GM19397 (cell line): ENCODE data around the gene OR2T27.
"Not testable (repeated sequence)": the region's sequence is repeated elsewhere in the genome, so short reads cannot be mapped to it uniquely, and the experiment has no call there.

Source experiments
- ATAC-seq: cut with Tn5 transposase; IDR thresholded peaks from one replicate; pipeline ENCODE4 v1.9.1; 2021; ENCODE audit warnings: mild to moderate bottlenecking, moderate library complexity; ENCODE audit not compliant: unreplicated experiment

Gene OR2T27

DNA sequence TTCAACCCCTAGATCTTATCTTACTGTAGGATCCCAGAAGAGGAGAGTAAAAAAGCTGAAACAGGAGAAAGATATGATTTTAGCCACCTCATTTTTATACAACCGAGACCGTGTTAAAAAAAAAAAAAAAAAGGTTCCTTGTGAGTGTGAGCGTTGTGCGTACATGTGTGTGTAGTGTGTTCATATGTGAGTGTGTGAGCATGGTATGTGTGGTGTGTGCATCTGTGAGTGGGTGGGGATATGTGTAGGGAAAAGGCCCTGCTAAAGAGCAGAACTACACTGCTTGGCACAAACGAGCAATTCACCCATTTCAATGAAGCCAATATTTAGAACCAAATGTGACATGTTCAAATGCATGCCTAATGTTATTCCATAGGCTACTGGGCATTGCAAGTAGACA lies 13.7 kb downstream of the OR2T27 start:
- not testable (repeated sequence) for ATAC-seq

GRCh38 chr1:248640906-248641305 lies 14.4 kb downstream of the OR2T27 start:
- not testable (repeated sequence) for ATAC-seq

DNA sequence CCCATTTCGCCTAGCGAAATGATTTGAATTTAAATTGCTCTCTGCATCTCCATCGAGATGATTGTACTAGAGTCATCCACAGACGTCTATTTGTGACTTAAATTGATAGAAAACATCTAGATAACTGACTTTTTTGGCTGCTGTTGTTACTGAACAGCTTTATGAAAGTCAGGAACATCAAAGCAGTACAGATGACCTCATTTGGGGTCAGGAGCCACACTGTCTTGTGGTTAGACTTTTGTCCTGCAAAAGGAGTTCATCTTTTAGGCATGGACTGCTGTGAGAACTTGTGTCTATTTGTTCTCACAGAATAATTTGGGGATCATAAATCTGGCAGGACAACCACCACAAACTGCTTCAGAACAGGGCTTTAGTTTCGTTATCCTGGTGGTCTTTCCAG lies 15.7 kb downstream of the OR2T27 start:
- ATAC-seq, result not testable (repeated sequence)

DNA sequence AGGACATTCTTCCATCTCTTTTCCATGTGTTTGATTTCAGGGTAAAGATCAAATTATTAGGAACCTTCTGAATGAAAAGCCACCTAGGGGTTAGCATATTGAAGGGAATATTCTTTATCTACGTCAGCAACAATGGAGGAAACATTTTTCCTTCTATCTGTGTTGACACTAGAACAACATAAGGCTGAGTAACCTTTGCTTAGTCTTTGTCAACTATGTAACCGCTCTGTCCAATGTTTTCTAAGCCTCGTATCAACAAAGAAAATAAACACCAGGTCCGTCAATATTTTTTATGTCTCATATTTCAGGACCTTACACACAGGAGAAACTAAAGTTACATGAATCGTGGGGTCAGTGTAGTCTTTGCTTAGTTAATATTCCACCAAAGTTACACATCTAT lies 18.7 kb downstream of the OR2T27 start:
- ATAC-seq, result not testable (repeated sequence)

DNA sequence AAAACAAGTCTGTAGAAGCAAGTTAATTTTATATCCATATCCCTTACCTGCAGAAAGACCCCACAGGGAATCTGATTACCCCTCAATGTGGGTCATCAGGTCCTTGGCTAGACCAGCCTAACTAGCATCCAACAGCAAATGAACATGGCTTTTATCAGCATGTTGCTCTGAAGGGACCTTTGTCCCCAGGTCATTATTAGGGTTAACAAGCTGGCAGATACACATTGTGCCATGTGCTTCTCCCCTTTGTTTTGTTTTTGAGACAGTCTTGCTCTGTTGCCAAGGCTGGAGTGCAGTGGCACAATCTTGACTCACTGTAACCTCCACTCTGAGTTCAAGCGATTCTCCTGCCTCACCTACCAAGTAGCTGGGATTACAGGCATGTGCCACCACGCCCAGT lies 20.3 kb downstream of the OR2T27 start, which contains the start of gene OR2T11:
Gene OR2T11 (minus strand): TSS at position 101 of the 400 bp plus-strand sequence. CDS start 7,963 bp downstream, outside the sequence.
- not testable (repeated sequence) for ATAC-seq

DNA sequence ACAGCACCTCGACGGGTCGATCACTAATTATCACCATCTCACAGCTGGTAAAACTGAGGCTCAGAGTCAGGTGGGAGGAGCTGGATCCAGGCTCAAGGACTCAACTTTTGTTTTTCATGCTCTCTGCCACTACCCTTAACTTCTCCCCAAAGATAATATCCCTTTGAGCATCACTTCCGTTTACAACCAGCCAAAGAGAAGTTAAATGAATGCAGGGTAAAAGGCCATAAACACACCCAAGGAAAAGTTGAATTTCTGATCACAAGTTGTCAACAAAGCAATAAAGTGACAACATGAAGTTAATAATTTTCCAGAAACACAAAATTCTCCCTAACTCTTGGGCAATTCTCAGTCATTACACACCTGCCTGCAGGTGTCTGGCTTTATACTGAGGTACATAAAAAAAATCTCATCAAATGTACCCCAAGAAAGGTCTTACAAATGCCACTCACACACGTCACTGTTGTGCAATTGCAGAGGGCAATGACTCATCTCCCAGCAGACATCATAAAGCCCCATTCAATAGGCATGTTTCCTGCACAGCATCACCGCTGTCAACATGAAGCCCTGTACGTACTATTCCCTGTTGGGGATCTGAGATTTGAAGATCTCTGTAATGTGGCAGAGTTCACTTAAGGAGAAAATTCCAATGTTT lies 23.8 kb downstream of the OR2T27 start:
- no peak for ATAC-seq

- ATAC-seq, result no peak
These were observed 24.8 kb downstream of the OR2T27 start for GRCh38 chr1:248630551-248630950.

- ATAC-seq, result peak; percentile 94
These were observed 27.1 kb downstream of the OR2T27 start for GRCh38 chr1:248627971-248628844.

DNA sequence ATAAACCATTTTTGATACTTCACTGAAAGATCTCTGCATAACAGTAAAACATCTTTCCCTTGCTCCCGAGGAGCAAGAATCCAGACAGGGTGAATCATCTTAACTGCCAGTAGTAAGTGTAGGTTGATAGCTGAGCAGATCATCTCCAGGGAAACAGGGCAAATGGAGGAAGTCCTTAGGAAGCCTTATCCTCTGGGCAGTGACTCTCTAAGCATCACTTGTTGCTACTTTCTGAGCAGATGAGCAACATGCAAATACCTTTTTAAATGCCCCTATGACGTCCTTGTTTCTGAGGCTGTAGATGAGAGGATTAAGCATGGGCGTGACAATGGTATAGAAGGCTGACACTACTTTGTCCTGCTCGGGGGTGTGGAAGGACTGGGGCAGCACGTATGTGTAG lies 29.4 kb downstream of the OR2T27 start:
- ATAC-seq, result no peak

GRCh38 chr1:248625166-248625565 lies 30.2 kb downstream of the OR2T27 start:
- ATAC-seq, result no peak

GRCh38 chr1:248622570-248623001 lies 32.7 kb downstream of the OR2T27 start:
- peak; percentile 87 for ATAC-seq

GRCh38 chr1:248621770-248622169 lies 33.6 kb downstream of the OR2T27 start:
- ATAC-seq, result no peak

GRCh38 chr1:248618878-248619277 lies 36.5 kb downstream of the OR2T27 start:
- ATAC-seq, result no peak

GRCh38 chr1:248618119-248618518 lies 37.2 kb downstream of the OR2T27 start:
- ATAC-seq, result no peak

DNA sequence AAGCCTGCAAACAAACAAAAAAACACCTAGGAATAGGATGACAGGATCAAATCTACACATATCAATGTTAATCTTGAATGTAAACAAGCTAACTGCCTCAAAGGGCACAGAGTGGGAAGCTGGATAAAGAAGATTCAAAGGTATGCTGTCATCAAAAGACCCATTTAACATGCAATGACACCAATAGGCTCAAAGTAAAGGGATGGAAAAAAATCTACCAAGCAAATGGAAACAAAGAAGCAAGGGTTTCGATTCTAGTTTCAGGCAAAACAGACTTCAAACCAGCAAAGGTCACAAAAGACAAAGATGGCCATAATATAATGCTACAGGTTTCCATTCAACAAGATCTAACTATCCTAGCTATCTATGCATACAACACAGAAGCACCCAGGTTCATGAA lies 41.6 kb downstream of the OR2T27 start:
- no peak for ATAC-seq

GRCh38 chr1:248611883-248612414 lies 43.4 kb downstream of the OR2T27 start:
- no peak for ATAC-seq

- no peak for ATAC-seq
These were observed 45.0 kb downstream of the OR2T27 start for GRCh38 chr1:248610301-248610700.
